ENCODE data around the gene CLEC7A. TPM values are rescaled to one million over a fixed set of nuclear protein-coding genes. Genes with fewer than 3 reads are reported as not detected.

Gene CLEC7A
- total RNA-seq, 1 experiment from 2014 or later, result not detected

GRCh38 chr12:10178821-10179220, 48.8 kb upstream of the CLEC7A start, which contains the start of gene TMEM52B:
TMEM52B (plus strand) TSS chr12:10179032; CDS start chr12:10179575, 543 bp downstream.
- H2AFZ ChIP-seq (ENCODE audit: low read depth, low read length, poor library complexity, severe bottlenecking), result no peak within 1 kb of the TSS
- no peaks in the 10 kb centered on the region for H3K9me3 ChIP-seq (ENCODE audit: control insufficient read depth in 1 of 2, insufficient read depth in 1 of 2, low read depth in 1 of 2, low read length in 2 of 2)
- no peak within 1 kb of the TSS for H3K4me2 ChIP-seq (ENCODE audit: low read length)
- H4K20me1 ChIP-seq (ENCODE audit: insufficient read depth), result no peaks in the 10 kb centered on the region
- no peaks in the 10 kb centered on the region for H3K4me1 ChIP-seq (ENCODE audit: control insufficient read depth in 1 of 2, insufficient read depth in 2 of 2, low read length in 2 of 2)
- intact Hi-C loops (cut with micrococcal nuclease), result no loop called here
- no peak for DNase-seq (ENCODE audit: low read depth, low spot score)
- no peaks in the 10 kb centered on the region for H3K36me3 ChIP-seq (ENCODE audit: control insufficient read depth in 1 of 2, insufficient read depth in 2 of 2, low read length in 2 of 2)
- H3K9ac ChIP-seq (ENCODE audit: low read length), result no peak within 1 kb of the TSS
- H3K27me3 ChIP-seq (ENCODE audit: insufficient read depth, low read length), result no peaks in the 10 kb centered on the region
- CTCF ChIA-PET, result no interaction called here
- no peak for TF ChIP-seq ZBTB33 (IDR thresholded peaks at IDR 0.05; ENCODE audit: extremely low read depth, insufficient replicate concordance, low read length)
- TF ChIP-seq ZNF274 (IDR thresholded peaks at IDR 0.05; ENCODE audit: low read depth, low read length), result no peak
- no peak for TF ChIP-seq MAX (IDR thresholded peaks at IDR 0.05)
- TF ChIP-seq YY1 (IDR thresholded peaks at IDR 0.05; ENCODE audit: extremely low read depth, insufficient replicate concordance, low read depth, low read length), result no peak
- TF ChIP-seq JUND (IDR thresholded peaks at IDR 0.05), result no peak
- no peak for TF ChIP-seq SP1 (IDR thresholded peaks at IDR 0.05; ENCODE audit: low read depth)
- TF ChIP-seq REST (IDR thresholded peaks at IDR 0.05; ENCODE audit: low read depth), result no peak
- TF ChIP-seq ZFX (IDR thresholded peaks at IDR 0.05), result no peak
- TF ChIP-seq POLR2AphosphoS5 (IDR thresholded peaks at IDR 0.05; ENCODE audit: low read depth, low read length), result no peak
- no peak within 1 kb of the TSS for H3K27ac ChIP-seq (ENCODE audit: low read depth, low read length)
- RAD21 ChIA-PET (ENCODE audit: low non-redundant PET in 1 of 2, low total read pairs in 2 of 2, uncharacterized antibody in 2 of 2, unreplicated experiment in 2 of 2), result no interaction called here
- POLR2A ChIA-PET, result no interaction called here
- ATAC-seq, result no peak
- no TSS peak for BruUV-seq (replicated peaks)
- no peak within 1 kb of the TSS for H3K4me3 ChIP-seq (replicated peaks in 1 of 2; ENCODE audit: low read depth in 1 of 2, low read length in 2 of 2)
- H3K9me2 ChIP-seq (ENCODE audit: insufficient read depth), result no peaks in the 10 kb centered on the region
- H3K79me2 ChIP-seq (ENCODE audit: insufficient read depth, low read length), result no peaks in the 10 kb centered on the region
